ENCODE results near the gene HK2. TPM values are rescaled to one million over a fixed set of nuclear protein-coding genes. Genes with fewer than 3 reads are reported as not detected.
"Not testable (repeated sequence)": the region's sequence is repeated elsewhere in the genome, so short reads cannot be mapped to it uniquely, and the experiment has no call there.

The HK2 gene
- total RNA-seq, 1 donor from 2014 or later: 16.9 TPM

DNA sequence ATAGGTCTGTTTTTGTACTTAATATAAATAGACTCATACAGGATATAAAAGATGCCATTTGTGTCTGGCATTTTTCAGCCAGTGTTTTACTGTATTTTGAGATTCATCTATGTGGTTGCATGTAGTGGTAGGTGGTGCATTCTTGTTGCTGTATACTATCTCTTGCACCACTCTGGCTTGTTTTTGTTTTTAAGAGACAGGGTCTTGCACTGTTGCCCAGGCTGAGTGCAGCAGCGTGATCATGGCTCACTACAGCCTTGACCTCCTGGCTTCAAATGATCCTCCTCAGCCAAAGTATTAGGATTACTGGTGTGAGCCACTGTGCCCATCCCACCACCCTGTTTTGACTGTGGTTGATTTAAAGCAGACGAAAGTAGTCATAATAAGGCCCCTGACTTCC, 12.6 kb downstream of the HK2 start:
- no peaks in the 10 kb centered on the region for H3K9me3 Mint-ChIP-seq
- no peak overlapping the region for H3K27ac Mint-ChIP-seq
- TF ChIP-seq, protein P1, sequence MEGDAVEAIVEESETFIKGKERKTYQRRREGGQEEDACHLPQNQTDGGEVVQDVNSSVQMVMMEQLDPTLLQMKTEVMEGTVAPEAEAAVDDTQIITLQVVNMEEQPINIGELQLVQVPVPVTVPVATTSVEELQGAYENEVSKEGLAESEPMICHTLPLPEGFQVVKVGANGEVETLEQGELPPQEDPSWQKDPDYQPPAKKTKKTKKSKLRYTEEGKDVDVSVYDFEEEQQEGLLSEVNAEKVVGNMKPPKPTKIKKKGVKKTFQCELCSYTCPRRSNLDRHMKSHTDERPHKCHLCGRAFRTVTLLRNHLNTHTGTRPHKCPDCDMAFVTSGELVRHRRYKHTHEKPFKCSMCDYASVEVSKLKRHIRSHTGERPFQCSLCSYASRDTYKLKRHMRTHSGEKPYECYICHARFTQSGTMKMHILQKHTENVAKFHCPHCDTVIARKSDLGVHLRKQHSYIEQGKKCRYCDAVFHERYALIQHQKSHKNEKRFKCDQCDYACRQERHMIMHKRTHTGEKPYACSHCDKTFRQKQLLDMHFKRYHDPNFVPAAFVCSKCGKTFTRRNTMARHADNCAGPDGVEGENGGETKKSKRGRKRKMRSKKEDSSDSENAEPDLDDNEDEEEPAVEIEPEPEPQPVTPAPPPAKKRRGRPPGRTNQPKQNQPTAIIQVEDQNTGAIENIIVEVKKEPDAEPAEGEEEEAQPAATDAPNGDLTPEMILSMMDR (IDR thresholded peaks at IDR 0.05; ENCODE audit: unreplicated experiment): no peak
- H3K27me3 Mint-ChIP-seq (ENCODE audit: low read depth): no peaks in the 10 kb centered on the region
- DNase-seq (ENCODE audit: low spot score in 2 of 2, unreplicated experiment in 2 of 2): no peak
- no peak overlapping the region for H3K4me3 Mint-ChIP-seq
- H3K36me3 Mint-ChIP-seq: no peaks in the 10 kb centered on the region
- peaks cover 49% of the 10 kb centered on the region for H3K4me1 Mint-ChIP-seq

DNA sequence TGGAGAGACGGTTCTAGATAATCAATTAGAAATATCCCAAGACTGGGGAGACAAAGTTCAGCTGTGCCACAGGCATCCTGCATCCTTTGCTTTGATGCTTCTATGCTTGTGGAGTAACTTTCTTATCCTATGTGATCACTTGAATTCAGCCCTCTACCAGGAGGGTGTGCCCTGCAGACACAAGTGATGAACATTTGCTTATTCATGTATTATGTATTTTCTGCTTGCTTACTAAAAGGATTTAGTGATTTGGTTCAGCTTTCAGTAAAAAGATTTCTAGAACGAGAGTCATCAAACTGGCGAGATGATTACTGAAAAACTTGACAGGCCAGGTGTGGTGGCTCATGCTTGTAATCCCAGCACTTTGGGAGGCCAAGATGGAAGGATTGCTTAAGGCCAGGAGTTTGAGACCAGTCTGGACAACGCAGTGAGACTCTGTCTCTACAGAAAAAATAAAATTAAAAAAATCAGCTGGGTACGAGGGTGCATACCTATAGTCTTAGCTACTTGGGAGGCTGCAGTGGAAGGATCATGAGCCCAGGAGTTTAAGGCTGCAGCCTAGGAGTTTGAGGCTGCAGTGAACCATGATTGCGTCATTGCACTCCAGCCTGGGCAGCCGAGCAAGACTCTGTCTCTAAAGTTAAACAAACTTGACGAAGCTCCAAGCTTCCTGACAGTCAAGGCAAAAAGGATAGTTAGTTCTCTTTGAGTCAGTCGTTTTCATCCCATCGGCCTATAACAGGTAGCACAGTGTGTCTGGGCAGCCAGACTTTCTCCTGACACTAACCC, 13.3 kb downstream of the HK2 start:
- H3K4me1 Mint-ChIP-seq: peaks cover 52% of the 10 kb centered on the region
- no peaks in the 10 kb centered on the region for H3K36me3 Mint-ChIP-seq
- TF ChIP-seq, protein P1 (IDR thresholded peaks at IDR 0.05; ENCODE audit: unreplicated experiment): no peak
- H3K27ac Mint-ChIP-seq: no peak overlapping the region
- H3K9me3 Mint-ChIP-seq: no peaks in the 10 kb centered on the region
- no peak overlapping the region for H3K4me3 Mint-ChIP-seq
- DNase-seq (ENCODE audit: low spot score in 2 of 2, unreplicated experiment in 2 of 2): no peak
- no peaks in the 10 kb centered on the region for H3K27me3 Mint-ChIP-seq (ENCODE audit: low read depth)

DNA sequence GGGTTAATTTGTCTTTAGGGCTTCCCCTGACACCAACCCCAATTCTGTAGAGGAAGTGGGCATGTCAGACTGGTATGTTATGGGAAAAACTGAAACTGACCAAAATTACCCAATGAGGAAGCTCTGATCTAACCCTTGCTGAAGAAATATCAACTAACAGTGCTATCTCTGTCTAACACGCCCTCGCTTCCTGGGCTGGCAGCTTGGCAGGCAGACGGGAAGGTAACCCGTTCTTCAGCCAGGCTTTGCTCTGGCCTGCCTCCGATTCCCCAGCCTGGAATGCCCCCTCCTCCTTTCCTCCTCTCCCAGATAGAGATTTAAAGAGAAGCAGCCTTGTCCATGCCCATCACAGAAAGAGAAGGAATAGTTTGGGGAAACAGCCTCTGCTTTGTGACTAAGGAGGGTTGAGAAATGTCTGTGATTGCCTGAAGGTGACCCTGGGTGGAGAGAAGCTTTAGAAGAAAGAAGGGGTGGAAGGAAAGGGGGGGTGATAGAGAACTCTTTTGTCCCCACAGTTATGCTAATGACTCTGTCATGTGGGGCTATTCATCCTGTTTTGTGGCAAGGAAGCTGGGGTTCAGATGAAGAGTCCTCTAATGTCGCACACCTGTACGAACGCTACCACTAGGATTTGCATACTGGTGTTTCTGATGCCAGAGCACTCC, 15.4 kb downstream of the HK2 start:
- no peaks in the 10 kb centered on the region for H3K9me3 Mint-ChIP-seq
- peaks cover 44% of the 10 kb centered on the region for H3K4me1 Mint-ChIP-seq
- peak overlapping the region; percentile 22 for H3K27ac Mint-ChIP-seq
- DNase-seq (ENCODE audit: low spot score in 2 of 2, unreplicated experiment in 2 of 2): no peak
- no peaks in the 10 kb centered on the region for H3K27me3 Mint-ChIP-seq (ENCODE audit: low read depth)
- TF ChIP-seq, protein P1 (IDR thresholded peaks at IDR 0.05; ENCODE audit: unreplicated experiment): no peak
- H3K4me3 Mint-ChIP-seq: no peak overlapping the region
- peaks cover 3% of the 10 kb centered on the region for H3K36me3 Mint-ChIP-seq

DNA sequence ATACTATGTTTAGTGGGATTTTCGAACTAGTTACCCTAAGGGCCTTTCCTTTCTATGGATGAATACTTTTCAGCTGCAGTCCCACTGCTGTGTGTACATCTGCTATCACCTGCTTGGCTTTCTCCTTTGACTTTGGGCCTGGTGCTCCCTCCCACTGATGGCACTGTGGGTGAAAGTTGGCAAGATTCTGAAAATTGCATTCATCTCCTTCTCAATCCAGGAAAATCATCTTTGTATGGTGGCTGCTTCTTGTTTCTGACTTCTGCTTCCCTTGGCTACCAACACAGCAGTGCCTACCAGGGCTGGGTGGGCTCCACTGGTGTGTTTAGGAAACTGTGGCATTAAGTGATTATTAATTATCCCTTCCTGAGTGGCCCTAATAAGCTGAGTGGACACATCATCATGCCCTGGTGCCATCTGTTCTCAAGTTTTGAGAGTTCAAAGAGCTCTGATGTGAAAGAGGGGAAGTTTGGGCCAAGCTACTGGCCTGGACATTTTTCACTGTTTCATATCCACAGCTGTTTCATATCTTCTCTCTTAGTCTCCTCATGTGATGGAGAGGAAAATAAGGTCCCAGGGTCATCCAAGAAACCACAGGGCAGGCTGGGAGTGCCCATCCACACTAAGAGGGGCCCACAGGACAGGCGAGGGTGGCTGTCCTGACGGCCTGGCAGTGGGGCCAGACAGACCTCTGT, 16.7 kb downstream of the HK2 start:
- H3K4me1 Mint-ChIP-seq: peaks cover 42% of the 10 kb centered on the region
- no peaks in the 10 kb centered on the region for H3K9me3 Mint-ChIP-seq
- H3K27me3 Mint-ChIP-seq (ENCODE audit: low read depth): no peaks in the 10 kb centered on the region
- peaks cover 12% of the 10 kb centered on the region for H3K36me3 Mint-ChIP-seq
- H3K4me3 Mint-ChIP-seq: no peak overlapping the region
- H3K27ac Mint-ChIP-seq: peak overlapping the region; percentile 18
- DNase-seq (ENCODE audit: low spot score in 2 of 2, unreplicated experiment in 2 of 2): no peak
- TF ChIP-seq, protein P1 (IDR thresholded peaks at IDR 0.05; ENCODE audit: unreplicated experiment): no peak

DNA sequence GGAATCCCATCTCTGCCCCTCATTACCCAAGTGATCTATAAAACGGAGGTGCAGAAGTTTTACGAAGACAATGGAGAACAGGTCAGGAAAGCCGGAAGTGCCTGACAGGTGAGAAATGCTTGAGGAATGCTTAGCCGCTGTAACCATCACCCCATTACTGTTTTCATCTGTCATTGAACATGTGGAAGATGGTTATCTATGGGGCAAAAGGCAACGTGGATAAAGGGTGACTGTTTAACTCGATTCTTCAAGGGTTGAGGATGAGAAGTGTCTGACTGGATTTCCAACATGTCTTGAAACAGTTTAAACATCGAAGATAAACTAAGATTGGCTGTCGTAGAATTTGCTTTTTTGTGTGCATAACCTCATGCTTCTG, 17.3 kb downstream of the HK2 start:
- H3K9me3 Mint-ChIP-seq: no peaks in the 10 kb centered on the region
- H3K4me3 Mint-ChIP-seq: no peak overlapping the region
- TF ChIP-seq, protein P1 (IDR thresholded peaks at IDR 0.05; ENCODE audit: unreplicated experiment): no peak
- peaks cover 42% of the 10 kb centered on the region for H3K4me1 Mint-ChIP-seq
- DNase-seq (ENCODE audit: low spot score in 2 of 2, unreplicated experiment in 2 of 2): no peak
- H3K27ac Mint-ChIP-seq: peak overlapping the region; percentile 18
- H3K36me3 Mint-ChIP-seq: peaks cover 13% of the 10 kb centered on the region
- H3K27me3 Mint-ChIP-seq (ENCODE audit: low read depth): no peaks in the 10 kb centered on the region

DNA sequence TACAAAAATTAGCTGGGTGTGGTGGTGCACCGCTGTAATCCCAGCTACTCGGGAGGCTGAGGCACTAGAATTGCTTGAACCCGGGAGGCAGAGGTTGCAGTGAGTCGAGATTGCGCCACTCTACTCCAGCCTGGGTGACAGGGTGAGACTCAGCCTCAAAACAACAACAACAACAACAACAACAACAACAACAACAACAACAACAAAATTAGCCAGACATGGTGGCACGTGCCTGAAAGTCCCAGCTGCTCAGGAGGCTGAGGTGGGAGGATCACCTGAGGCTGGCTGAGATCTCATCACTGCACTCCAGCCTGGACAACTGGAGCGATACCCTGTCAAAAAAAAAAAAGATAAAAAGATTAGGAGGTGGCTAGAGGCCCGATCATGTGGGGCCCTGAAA, 19.4 kb downstream of the HK2 start:
- peaks cover 45% of the 10 kb centered on the region for H3K4me1 Mint-ChIP-seq

More for the DNA sequence above, 19.4 kb downstream of the HK2 start:
- H3K36me3 Mint-ChIP-seq: peaks cover 16% of the 10 kb centered on the region
- H3K9me3 Mint-ChIP-seq; DNase-seq (ENCODE audit: low spot score in 2 of 2, unreplicated experiment in 2 of 2); H3K27me3 Mint-ChIP-seq (ENCODE audit: low read depth); H3K27ac Mint-ChIP-seq; H3K4me3 Mint-ChIP-seq: not testable (repeated sequence)

Measured in mesothelial cell of epicardium (in vitro differentiated cells).